Fibroblast of pulmonary artery (primary cell): ENCODE data around the gene SBK2.

Experiments
- DNase-seq: peaks from one replicate; pipeline ENCODE4 v3.0.0-alpha.2; 2010; ENCODE audit warnings: low read depth
- H3K4me3 ChIP-seq: replicated peaks from 2 replicates; pipeline ENCODE4 v1.5.1; 2011; ENCODE audit warnings: low read depth, mild to moderate bottlenecking, control low read depth, low read length, moderate library complexity
- TF ChIP-seq, protein P1 (sequence below): IDR thresholded peaks from 2 replicates; pipeline ENCODE4 v1.5.1; 2011; ENCODE audit warnings: mild to moderate bottlenecking, control low read depth, low read length, inconsistent platforms; ENCODE audit errors: missing control alignments

The SBK2 gene

DNA sequence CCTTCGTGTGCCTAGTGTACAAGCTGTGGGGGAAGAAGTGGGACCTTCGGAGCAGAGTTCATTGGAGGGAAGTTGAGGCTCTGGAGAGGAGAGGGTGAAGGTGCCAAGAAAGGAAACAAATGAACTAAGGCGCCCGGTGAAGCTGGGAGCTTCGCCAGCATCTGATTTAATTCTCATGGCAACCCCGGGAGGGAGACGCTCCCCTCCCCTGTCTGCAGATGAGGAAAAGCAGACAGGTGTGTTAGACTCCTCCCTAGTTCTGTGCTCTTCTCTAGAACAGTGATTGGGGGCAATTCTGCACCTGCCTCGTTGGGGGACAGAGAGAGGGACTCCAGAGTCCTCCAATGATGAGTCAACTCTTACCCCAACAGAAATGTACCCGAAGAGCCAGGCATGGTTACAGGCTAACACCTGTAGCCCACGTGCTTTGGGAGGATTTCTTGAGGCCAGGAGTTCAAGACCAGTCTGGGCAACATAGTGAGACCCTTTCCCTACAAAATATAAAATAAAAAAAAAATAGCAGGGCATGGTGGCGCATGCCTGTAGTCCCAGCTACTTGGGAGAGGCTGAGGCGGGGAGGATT lies 44.5 kb downstream of the SBK2 start:
- TF ChIP-seq, protein P1, sequence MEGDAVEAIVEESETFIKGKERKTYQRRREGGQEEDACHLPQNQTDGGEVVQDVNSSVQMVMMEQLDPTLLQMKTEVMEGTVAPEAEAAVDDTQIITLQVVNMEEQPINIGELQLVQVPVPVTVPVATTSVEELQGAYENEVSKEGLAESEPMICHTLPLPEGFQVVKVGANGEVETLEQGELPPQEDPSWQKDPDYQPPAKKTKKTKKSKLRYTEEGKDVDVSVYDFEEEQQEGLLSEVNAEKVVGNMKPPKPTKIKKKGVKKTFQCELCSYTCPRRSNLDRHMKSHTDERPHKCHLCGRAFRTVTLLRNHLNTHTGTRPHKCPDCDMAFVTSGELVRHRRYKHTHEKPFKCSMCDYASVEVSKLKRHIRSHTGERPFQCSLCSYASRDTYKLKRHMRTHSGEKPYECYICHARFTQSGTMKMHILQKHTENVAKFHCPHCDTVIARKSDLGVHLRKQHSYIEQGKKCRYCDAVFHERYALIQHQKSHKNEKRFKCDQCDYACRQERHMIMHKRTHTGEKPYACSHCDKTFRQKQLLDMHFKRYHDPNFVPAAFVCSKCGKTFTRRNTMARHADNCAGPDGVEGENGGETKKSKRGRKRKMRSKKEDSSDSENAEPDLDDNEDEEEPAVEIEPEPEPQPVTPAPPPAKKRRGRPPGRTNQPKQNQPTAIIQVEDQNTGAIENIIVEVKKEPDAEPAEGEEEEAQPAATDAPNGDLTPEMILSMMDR: no peak
- H3K4me3 ChIP-seq: no peak overlapping the region
- DNase-seq: no peak

DNA sequence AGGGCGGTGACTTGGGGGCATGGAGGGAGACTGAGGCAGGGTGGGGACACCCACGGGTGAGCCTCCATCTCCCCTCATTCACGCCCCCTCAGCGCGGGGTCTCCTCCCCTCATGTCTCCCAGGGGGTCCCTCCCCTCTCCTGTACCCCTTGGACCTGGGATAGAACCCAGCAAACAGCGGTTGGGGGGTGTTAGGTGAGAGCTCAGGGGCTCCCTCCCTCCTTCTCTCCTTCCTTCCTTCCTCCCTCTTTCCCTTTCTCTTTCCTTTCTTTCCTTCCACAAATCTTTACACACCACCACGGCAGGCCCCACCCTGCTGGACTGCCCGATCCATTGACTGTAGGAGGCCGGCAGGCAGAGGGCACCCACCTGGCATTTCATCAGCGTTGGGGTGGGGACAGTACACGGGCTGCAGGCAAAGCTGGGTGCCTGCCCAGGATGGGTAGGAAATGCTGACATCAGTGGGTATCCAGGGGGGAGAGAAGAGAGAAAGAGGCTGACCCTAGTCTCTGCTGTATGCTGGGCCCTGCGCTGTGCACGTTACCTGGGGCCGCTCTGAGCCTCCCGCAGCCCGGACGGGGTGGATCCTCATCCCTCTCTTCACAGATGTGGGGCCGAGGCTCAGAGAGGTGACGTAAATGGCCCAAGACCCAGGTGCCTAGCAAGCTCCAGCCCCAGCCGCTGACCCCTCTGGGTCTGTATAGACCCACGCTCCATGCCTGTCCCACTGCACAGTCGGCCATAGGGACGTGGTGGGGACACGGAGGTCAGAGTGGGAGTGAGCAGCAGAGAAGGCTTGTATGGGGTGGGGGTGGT lies 45.2 kb downstream of the SBK2 start:
- H3K4me3 ChIP-seq: no peak overlapping the region
- TF ChIP-seq, protein P1: no peak
- no peak for DNase-seq

DNA sequence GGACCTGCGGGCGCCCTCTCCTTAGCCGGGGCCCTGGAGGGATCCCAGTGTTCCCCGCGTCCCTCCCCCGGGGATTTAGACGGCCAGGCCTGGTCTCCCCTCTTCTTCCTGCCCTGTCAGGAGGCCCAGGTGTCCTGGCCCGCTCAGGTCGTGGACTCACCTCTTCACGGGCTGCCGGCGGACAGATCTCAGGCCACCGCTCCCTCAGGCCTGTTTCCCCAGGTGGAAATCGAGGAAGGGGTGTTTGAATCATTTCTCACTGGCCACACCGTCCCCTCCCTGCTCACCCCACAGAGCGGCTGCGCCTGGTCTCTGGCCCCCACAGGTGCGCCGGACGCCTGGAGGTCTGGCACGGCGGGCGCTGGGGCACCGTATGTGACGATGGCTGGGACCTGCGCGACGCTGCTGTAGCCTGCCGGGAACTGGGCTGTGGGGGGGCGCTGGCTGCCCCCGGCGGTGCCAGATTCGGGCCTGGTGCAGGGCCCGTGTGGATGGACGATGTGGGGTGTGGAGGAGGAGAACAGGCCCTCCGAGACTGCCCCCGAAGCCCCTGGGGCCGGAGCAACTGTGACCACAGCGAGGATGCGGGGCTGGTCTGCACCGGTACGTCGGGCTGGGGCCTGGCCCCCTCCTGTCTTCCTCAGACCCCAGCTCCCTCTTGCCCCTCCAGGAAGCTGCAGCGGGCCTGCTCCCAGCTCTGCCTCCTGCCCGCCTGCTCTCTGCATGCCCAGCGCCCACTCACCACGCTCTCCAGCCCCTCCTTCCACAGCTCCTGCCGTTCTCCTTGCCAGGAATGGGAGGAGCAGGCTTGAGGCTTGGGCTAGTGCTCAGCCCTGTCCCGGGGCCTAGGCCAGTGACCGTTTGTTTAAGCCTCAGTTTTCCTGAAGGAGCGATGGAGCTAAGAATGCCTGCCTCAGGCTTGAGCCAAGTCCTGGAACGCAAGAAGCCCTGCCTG lies 46.2 kb downstream of the SBK2 start:
- no peak for DNase-seq
- no peak overlapping the region for H3K4me3 ChIP-seq

DNA sequence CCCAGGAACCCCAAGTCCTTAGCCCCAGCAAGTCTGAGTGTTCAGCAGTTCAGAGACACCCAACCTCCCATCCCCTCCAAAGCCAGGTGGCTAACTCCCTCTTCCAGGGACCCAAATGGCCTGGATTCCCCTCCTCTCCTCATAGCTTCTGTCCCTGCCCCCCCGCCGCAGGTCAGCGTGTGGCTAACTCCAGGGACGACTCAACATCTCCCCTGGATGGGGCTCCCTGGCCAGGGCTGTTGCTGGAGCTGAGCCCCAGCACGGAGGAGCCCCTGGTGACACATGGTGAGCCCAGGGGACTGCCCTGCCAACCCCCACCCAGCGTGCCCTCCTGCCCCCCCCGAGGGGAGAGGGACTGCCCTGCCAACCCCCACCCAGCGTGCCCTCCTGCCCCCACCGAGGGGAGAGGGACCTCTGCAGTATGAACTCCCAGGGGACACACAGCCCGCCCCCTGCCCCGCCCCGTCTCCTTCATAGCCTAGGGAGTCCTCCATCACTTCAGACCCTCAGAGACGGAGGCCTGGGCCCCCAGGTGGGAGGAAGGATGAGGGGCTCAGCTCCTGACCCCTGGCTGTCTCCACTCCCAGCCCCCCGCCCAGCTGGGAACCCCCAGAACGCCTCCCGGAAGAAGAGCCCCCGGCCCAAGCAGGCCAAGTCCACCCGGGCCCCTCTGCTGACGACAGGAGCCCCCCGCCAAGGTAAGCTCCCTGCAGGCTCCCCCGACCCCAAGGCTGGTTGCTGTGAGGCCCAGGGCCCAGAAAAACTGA lies 47.0 kb downstream of the SBK2 start:
- DNase-seq: no peak
- H3K4me3 ChIP-seq: no peak overlapping the region
- TF ChIP-seq, protein P1: no peak

More for the DNA sequence above, 46.2 kb downstream of the SBK2 start:
- TF ChIP-seq, protein P1: no peak

DNA sequence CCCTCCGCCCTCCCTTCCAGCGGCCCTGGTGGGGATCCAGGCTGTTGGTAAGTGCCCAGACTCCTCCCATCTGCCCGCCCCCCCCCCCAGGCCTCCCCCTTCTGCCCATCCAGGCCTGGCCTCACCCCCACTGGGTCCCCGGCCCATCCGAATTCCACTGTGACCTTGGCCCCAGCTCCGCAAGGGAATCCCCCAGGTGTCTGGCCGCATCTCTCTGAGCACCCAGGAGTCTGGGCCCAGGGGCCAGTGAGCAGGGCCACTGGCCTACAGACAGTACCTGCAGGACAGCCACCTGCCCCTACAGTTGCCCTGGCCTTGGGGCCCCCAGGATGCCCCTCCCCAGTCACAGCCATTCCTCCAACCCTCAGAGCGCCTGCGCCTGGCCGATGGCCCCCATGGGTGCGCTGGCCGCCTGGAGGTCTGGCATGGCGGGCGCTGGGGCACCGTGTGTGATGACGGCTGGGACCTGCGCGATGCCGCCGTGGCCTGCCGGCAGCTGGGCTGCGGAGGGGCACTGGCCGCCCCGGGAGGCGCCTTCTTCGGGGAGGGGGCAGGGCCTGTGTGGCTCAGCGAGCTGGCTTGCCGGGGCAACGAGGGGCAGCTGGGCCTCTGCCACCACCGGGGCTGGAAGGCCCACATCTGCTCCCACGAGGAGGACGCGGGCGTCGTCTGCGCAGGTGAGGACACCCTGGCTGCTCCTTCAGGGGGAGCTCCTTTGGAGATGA lies 47.8 kb downstream of the SBK2 start:
- H3K4me3 ChIP-seq: no peak overlapping the region
- TF ChIP-seq, protein P1: no peak
- DNase-seq: no peak
